GM21529 (cell line): ENCODE measurements around the gene SLC22A4.
A peak's percentile ranks its signal among the peaks of the same experiment; 100 is the strongest.

ENCODE experiments used
- ATAC-seq: cut with Tn5 transposase; IDR thresholded peaks from one replicate; pipeline ENCODE4 v1.9.1; 2021; ENCODE audit not compliant: unreplicated experiment

Gene SLC22A4

DNA sequence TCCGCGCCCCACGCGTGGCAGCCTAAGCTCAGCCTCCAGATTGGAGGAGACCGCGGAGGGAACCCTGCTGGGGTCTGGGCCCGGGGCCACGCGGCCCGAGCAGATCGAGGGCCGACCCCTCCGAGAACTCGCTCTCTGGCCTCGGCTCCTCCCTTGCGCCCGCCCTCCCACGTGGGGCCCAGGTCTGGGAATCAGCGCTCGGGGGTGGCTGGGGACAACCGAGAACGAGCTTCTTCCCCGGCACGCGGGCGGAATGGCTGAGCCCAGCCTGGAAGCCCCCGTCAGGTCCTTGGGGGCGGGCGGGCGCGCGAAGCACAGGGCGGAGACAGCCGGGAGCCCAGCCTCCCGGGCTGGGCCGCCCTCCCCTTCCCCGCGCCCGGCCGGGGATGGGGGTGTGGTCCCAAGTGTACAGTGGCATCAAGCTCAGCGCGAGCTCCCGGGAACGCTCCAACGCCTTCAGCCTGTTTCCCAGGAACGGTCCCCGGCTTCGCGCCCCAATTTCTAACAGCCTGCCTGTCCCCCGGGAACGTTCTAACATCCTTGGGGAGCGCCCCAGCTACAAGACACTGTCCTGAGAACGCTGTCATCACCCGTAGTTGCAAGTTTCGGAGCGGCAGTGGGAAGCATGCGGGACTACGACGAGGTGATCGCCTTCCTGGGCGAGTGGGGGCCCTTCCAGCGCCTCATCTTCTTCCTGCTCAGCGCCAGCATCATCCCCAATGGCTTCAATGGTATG is at the start of gene SLC22A4:
Gene SLC22A4, plus strand, starts transcription at position 403 of the 736 bp plus-strand sequence. Its CDS starts 223 bp downstream, at position 626.
- ATAC-seq = peak; percentile 68

DNA sequence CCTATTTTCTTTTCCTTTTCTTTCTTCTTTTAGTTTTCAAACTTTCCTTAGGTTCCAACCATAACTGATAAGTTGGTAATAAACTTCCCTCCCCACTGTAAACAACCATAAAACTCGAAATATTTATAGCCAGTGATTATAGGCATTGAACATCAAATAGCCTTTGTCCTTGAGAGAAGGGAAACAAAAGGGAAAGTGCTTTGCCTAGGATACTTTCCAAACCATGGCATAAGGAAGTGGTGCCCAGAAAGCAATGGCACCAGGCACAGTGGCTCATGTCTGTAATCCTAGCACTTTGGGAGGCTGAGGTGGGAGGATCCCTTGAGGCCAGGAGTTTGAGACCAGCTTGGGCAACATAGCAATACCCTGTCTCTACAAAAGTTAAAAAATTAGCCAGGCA is 48.6 kb upstream of the SLC22A4 start:
- no peak for ATAC-seq

- ATAC-seq = no peak
These were observed 47.4 kb upstream of the SLC22A4 start for GRCh38 chr5:132246806-132247205.

DNA sequence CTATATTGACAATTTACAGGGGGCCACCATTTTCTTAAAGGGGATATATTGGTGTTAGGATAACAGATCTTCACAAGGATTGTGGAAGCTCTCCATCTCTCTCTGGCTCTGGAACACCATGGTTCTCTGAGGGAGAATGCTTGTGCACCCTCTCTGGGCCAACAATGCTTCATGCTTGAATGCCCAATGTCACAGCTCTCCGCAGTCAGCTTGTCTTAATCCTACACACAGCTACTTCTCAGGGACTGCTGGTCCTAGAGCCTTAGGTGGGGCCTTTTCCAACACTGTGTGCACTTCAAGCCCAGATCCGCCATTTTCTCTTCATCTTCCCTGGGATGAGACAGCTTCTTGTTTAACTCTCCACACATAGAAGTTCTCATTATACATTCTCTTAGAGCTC is 43.6 kb upstream of the SLC22A4 start:
- no peak for ATAC-seq

GRCh38 chr5:132251220-132251725 is 42.9 kb upstream of the SLC22A4 start:
- ATAC-seq = no peak

DNA sequence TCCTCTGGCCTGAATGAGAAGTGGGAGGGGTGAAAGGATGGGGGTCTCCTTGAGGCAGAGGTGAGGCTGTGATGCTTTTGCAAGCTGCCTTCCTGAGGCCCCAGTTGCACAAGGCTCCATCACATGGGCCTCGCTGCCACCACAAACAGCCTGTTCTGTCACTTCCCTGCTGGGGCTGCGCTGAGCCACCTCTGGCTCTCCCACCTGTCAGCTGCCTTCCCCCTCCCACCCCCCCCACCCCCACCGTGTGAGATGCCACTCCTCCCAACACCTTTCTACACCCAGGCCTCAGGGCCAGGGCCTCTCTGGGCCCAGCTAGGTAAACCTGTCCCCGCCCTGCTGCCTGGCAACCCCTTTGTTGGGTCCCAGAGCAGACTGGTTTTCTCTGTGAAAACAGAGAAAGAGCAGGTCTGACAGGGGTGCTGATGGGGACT is 41.2 kb upstream of the SLC22A4 start:
- ATAC-seq = no peak

- no peak for ATAC-seq
These were observed 40.5 kb upstream of the SLC22A4 start for GRCh38 chr5:132253452-132254320.

DNA sequence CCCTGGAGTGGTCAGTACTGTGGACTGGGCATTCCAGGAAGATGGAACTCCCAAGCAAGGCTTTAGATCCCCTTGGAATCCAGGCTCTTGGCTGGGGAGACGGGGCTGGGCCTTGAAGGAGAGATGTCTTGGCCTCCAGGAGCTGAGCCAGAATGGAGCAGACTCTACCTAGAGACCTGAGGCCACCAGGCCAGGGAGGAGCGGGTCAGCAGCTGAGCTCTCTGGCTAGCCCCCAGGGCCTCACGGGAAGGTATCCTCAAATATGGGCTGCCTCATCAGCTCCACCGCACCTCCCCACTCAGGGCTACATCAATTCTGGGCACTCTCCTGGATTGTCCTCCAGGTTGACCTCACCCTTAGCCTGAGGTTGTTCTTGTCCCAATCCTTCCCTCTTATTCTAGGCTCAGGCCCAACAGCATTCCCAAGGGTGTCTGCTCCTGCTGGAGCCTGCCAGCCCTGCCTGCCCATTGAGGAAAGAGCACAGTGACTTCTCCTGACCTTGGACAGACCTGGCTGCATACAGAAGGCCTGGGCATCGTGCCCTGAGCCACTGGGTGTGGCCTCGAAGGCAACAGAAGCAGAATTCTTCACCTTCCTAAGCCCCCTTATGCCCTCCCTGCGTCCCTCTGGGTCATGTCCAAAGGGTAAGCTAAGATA is 39.7 kb upstream of the SLC22A4 start:
- no peak for ATAC-seq

GRCh38 chr5:132256086-132256782 is 38.0 kb upstream of the SLC22A4 start:
- ATAC-seq = no peak

GRCh38 chr5:132256783-132257130 is 37.4 kb upstream of the SLC22A4 start:
- no peak for ATAC-seq

GRCh38 chr5:132257131-132258101 is 36.8 kb upstream of the SLC22A4 start, which contains the start of gene PDLIM4:
PDLIM4 (plus strand) TSS chr5:132257696; CDS start chr5:132257735, 39 bp downstream.
- no peak for ATAC-seq

DNA sequence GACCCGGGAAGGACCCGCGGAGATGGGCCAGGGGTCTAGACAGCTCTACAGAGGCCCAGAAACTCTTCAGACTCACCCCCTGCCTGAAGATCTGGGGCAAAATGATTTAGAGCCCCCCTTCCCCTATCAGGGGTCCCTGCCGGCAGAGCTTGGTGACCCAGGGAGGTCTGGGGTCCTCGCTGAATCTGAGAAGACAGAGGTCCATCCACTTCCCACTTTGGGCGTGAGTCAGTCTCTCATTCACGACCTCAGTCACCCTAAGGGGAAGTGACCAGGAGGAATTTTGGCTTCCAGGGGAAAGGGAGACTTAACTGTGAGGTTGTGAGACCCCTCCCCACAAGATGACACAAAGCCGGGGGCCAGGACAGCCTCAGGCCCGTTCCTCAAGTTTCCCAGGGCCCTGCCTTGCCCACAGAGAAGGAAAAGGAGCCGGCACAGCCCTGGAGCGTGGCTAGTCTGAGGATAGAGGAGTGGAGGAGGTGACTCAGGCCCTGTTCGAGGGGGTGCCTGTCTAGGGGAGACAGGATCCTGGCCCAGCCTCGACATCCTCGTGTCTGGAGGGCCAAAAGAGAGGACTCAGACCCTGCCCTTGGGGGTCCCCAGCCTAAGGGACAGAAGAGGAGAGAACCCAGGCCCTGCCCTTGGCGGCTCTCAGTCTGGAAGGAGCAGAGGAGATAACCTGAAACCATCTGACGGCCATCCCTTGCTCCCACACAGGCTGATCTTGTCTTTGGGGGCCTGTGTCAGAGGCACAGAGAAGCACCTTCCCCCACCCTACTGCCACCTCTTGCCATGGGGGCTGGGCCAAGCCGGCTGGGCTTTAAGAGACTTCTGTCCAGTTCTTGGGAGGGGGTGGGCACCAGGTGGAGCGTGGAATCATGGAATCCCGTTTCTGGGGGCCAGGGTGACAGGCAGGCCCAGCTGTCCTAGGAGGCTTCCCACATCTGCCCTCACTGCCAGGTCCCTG is 35.8 kb upstream of the SLC22A4 start:
- no peak for ATAC-seq

DNA sequence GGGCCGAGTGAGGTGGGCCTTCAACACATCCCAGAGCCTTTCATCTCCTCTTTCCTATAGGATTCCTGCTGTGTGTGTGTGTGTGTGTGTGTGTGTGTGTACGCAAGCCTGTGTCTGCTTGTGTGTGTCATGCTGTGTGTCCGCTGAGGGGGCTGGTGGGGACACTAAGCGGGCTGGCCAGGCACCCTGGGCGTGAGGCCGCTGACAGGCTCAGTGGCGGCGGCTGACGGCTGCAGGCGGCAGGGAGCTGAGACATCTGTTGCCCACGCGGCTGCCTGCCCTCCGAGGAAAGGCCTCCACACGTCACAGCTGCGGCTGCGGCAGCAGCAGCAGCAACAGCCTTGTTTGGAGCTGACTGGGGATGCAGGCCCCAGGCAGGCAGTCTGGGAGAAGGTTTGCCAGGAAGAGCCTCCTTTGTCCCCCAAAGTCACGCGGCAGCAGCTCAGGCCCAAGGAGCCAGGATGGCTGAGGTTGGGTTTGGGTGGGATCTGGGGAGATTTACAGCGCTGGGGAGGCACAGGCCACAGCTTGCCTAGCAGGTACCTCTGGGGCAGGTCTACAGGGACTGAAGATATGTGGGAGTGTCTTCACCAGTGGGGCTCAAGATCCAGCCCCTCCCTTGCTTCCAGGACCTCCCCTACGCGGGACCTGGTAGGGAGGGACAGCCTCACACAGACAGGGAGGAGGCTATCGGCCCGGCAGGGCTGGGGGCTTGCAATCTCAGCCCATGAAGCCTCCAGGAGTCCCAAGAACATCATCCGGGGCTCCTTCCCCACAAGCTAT is 34.9 kb upstream of the SLC22A4 start:
- ATAC-seq = no peak

DNA sequence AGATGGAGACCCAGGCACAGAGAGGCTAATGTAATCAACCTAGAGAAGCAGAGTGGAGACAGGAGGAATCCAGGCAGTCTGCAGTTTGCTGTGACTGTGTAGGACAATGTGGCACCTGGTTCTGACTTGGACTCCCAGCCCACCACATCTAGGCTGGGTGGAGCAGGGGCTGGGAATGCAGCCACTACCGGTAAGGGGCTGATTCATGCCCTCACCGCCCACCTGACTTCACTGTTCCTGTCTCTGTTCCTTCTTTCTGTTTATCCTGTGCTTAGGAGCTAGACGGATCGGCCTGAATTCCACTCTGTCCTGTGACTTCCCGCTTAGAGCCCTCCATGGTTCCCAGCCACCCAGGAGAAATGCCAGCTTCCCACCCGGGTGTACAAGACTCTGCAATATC is 34.1 kb upstream of the SLC22A4 start:
- ATAC-seq = no peak

DNA sequence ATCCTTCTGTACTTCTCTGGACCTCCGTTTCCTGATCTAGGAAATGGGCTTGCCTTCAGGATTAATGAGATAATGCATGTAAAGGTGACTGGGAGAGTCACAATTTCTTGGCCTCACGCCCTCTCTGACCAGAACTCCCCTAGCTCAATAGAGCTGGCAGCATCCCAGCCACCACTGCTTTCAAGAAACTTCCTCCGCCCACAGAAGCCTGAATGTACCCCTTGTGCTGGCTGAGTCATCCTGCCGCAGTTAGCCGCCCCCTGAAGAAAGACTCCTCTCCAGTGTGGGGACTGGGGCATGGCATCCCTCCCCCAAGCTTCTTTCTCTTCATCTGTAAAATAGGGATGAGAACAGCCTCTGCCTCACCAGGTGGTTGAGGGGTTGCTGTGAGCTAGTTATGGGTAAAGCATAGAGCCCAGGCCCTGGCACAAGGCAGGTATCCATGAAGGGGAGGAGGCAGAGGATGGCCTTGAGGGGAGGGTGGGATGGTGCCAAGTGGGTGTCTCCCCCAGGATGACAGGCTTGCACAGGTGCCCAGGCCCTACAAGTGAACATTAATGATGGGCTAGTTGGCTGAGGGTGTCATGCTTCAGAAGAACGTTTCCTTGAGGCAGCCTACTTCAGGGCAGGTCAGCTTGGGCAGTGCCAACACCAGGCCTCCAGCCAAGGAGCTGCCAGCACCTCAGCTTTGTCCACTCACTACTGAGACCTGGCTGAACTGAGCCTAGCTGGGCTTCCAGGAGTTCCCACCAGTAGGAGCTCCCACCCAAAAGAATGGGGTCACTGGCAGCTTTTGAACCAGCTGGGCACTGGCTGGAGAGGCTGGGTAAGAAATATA is 33.3 kb upstream of the SLC22A4 start:
- peak; percentile 71 for ATAC-seq

GRCh38 chr5:132261881-132262845 is 32.0 kb upstream of the SLC22A4 start:
- ATAC-seq = no peak
